GM12878 (cell line): ENCODE results near the gene KCTD17. TPM values are rescaled to one million over a fixed set of nuclear protein-coding genes. Genes with fewer than 3 reads are reported as not detected.

Source experiments
- ATAC-seq: fragments of 200-7000 bp; cut with Tn5 transposase; 3 replicates; pipeline ENCODE4 v1.9.1; 2020; ENCODE audit warnings: mild to moderate bottlenecking, moderate library complexity
- BruUV-seq: library from RNA; stranded (reverse); fragments of 400-500 nt; replicated peaks from 2 replicates; lab custom pipeline; 2021; lab: Mats Ljungman, UMichigan
- CTCF ChIA-PET: fragments of 300-600 bp; sonication (Branson Sonifier 250); formaldehyde crosslinking; extraction: SDS; loops from one replicate; lab custom pipeline; 2021; ENCODE audit warnings: inconsistent platforms; lab: Yijun Ruan, JAX
- POLR2A ChIA-PET: fragments of 350-600 bp; formaldehyde crosslinking; extraction: SDS; loops from one replicate; lab custom pipeline; 2021; ENCODE audit warnings: inconsistent platforms; lab: Charles Lee
- RAD21 ChIA-PET: fragments of 300-600 bp; sonication (Branson Sonifier 250); formaldehyde crosslinking; loops from one replicate; lab custom pipeline; 2023; ENCODE audit warnings: antibody characterized with exemption; ENCODE audit not compliant: unreplicated experiment; lab: Charles Lee
- SMC1A ChIA-PET: fragments of 300-600 bp; sonication (Branson Sonifier 250); formaldehyde crosslinking; loops from one replicate; lab custom pipeline; 2023; ENCODE audit not compliant: unreplicated experiment, uncharacterized antibody; lab: Charles Lee
- DNase-seq: peaks from one replicate; pipeline ENCODE4 v3.0.0-alpha.2; 2011; ENCODE audit warnings: low read depth, low spot score
- FAIRE-seq: peaks from 3 replicates; lab custom pipeline; 2011; peaks lifted over from hg19 to GRCh38; lab: Jason Lieb, UNC
- H2AFZ ChIP-seq: 2 replicates; pipeline ENCODE4 v1.6.0; 2011; ENCODE audit warnings: low read depth, low read length, control low read depth; ENCODE audit not compliant: control insufficient read depth
- H3K27ac ChIP-seq: 2 replicates; pipeline ENCODE4 v1.5.1; 2011; ENCODE audit warnings: control low read depth; ENCODE audit not compliant: control insufficient read depth, insufficient read depth
- H3K27me3 ChIP-seq, 2 experiments: replicated peaks in 1 of 2; 2 replicates each; pipeline versions ENCODE4 v1.6.0 to v1.6.1; 2011; ENCODE audit warnings: low read length in 1 of 2; ENCODE audit not compliant: control insufficient read depth in 2 of 2, insufficient read depth in 2 of 2
- H3K36me3 ChIP-seq, 2 experiments: 2 replicates each; pipeline ENCODE4 v1.5.1; 2011; ENCODE audit warnings: low read length in 1 of 2; ENCODE audit not compliant: control insufficient read depth in 2 of 2, insufficient read depth in 2 of 2
- H3K4me1 ChIP-seq: 2 replicates; pipeline ENCODE4 v1.6.1; 2011; ENCODE audit warnings: mild to moderate bottlenecking, low read length, moderate library complexity, mixed read lengths; ENCODE audit not compliant: control insufficient read depth, insufficient read depth
- H3K4me2 ChIP-seq: 2 replicates; pipeline ENCODE4 v1.6.0; 2011; ENCODE audit warnings: control low read depth; ENCODE audit not compliant: control insufficient read depth, insufficient read depth
- H3K4me3 ChIP-seq: fragments of 200-600 bp; sonication (generic); 2 replicates; pipeline ENCODE4 v1.5.1; 2016
- H3K79me2 ChIP-seq: 2 replicates; pipeline ENCODE4 v1.6.0; 2011; ENCODE audit warnings: low read length; ENCODE audit not compliant: control insufficient read depth, insufficient read depth
- H3K9ac ChIP-seq: 2 replicates; pipeline ENCODE4 v1.8.0; 2011; ENCODE audit warnings: low read length, control low read depth, mixed read lengths; ENCODE audit not compliant: control insufficient read depth, insufficient read depth
- H3K9me3 ChIP-seq: replicated peaks from 3 replicates; pipeline ENCODE4 v1.5.1; 2011; ENCODE audit warnings: mild to moderate bottlenecking, low read length; ENCODE audit not compliant: control insufficient read depth, insufficient read depth
- H4K20me1 ChIP-seq: 2 replicates; pipeline ENCODE4 v1.6.0; 2011; ENCODE audit not compliant: control insufficient read depth, insufficient read depth
- BMI1 ChIP-seq: fragments of 450-650 bp; IDR thresholded peaks from 2 replicates; pipeline ENCODE4 v1.6.1; 2016; ENCODE audit warnings: mild to moderate bottlenecking, moderate library complexity, borderline replicate concordance
- CHD2 ChIP-seq: IDR thresholded peaks from 2 replicates; pipeline ENCODE4 v1.6.1; 2011; ENCODE audit warnings: low read depth, low read length, improper control_type of control experiment, borderline replicate concordance
- EGR1 ChIP-seq, 2 experiments: IDR thresholded peaks; 1 replicate in 1 of 2; 2 replicates in 1 of 2; pipeline ENCODE4 v1.6.1; 2011 to 2012; ENCODE audit warnings: low read depth in 2 of 2, low read length in 2 of 2, borderline replicate concordance in 1 of 2, mild to moderate bottlenecking in 1 of 2, moderate library complexity in 1 of 2
- FOXK2 ChIP-seq: fragments of 450-650 bp; IDR thresholded peaks from 2 replicates; pipeline ENCODE4 v1.6.1; 2017; ENCODE audit warnings: mild to moderate bottlenecking, moderate library complexity
- MEF2A ChIP-seq: IDR thresholded peaks from 2 replicates; pipeline ENCODE4 v1.6.1; 2011; ENCODE audit warnings: low read depth, mild to moderate bottlenecking, low read length, moderate library complexity; ENCODE audit not compliant: insufficient read depth
- RAD21 ChIP-seq: IDR thresholded peaks from 2 replicates; pipeline ENCODE4 v1.6.1; 2011; ENCODE audit warnings: mild to moderate bottlenecking, low read depth, low read length, moderate library complexity; ENCODE audit not compliant: insufficient read depth
- RELA ChIP-seq: fragments of 450-650 bp; IDR thresholded peaks from 2 replicates; pipeline ENCODE4 v1.8.0; 2014; ENCODE audit warnings: borderline replicate concordance; ENCODE audit not compliant: partially characterized antibody
- RFX5 ChIP-seq: IDR thresholded peaks from 2 replicates; pipeline ENCODE4 v1.6.1; 2011; ENCODE audit warnings: low read depth, low read length, improper control_type of control experiment
- SIN3A ChIP-seq: IDR thresholded peaks from 2 replicates; pipeline ENCODE4 v1.6.1; 2012; ENCODE audit warnings: low read depth, low read length, improper control_type of control experiment
- SIX5 ChIP-seq: IDR thresholded peaks from 2 replicates; pipeline ENCODE4 v1.6.1; 2011; ENCODE audit warnings: mild to moderate bottlenecking, low read depth, low read length, moderate library complexity; ENCODE audit not compliant: severe bottlenecking
- SREBF1 ChIP-seq: IDR thresholded peaks from 2 replicates; pipeline ENCODE4 v1.6.1; 2012; ENCODE audit warnings: mild to moderate bottlenecking, low read length
- TCF12 ChIP-seq: IDR thresholded peaks from 2 replicates; pipeline ENCODE4 v1.6.1; 2011; ENCODE audit warnings: low read depth, mild to moderate bottlenecking, low read length
- WGBS: methylation state at CpG from one replicate; pipeline ENCODE4 v1.1.6; 2016; ENCODE audit warnings: low lambda C conversion rate; ENCODE audit not compliant: insufficient replicate concordance, insufficient coverage; ENCODE audit errors: missing lambda C conversion rate; 5-methylcytosine and 5-hydroxymethylcytosine counted together
- in situ Hi-C: fragments of 300-500 bp; cut with MboI; formaldehyde crosslinking; loops from 9 replicates; pipeline ENCODE4 v1.14.3; 2018; ENCODE audit warnings: mixed read lengths
- intact Hi-C: fragments of 100-400 bp; cut with micrococcal nuclease; formaldehyde crosslinking; loops from one replicate; pipeline ENCODE4 v1.14.2; 2022; ENCODE audit not compliant: unreplicated experiment
- polyA plus RNA-seq, 11 experiments: library from polyadenylated mRNA; depleted of rRNA in 4 of 11; unstranded in 6 of 11; stranded (reverse) in 5 of 11; fragments of >200 nt; fragmentation: Nextera tagmentation in 4 of 11; fragmentation: Illumina TruSeq in 1 of 11; extraction: Ambion mirVana in 4 of 11; extraction: Trizol in 1 of 11; gene quantifications; 1 replicate in 1 of 11; 2 replicates in 10 of 11; pipeline versions ENCODE4 v1.2.1 to v1.2.3, GENCODE V29; 2011 to 2016; ENCODE audit warnings: inconsistent platforms in 2 of 11, missing spikeins in 2 of 11, low read depth in 1 of 11
- total RNA-seq, 4 experiments: library from RNA; depleted of rRNA in 3 of 4; stranded (reverse); fragments of >200 nt in 3 of 4; fragmentation: Illumina TruSeq in 1 of 4; extraction: Trizol in 1 of 4; gene quantifications; 2 replicates each; pipeline versions ENCODE4 v1.2.1 to v1.2.3, GENCODE V29; 2013 to 2021
- TF ChIP-seq, protein P1 (sequence below): fragments of 450-650 bp; IDR thresholded peaks from 2 replicates; pipeline ENCODE4 v1.6.1; 2017; ENCODE audit warnings: antibody characterized with exemption, mild to moderate bottlenecking, moderate library complexity
- TF ChIP-seq, protein P2 (sequence below): IDR thresholded peaks from 2 replicates; pipeline ENCODE4 v1.6.1; 2011; ENCODE audit warnings: borderline replicate concordance, low read depth, mild to moderate bottlenecking, moderate library complexity, mixed read lengths, low read length; ENCODE audit not compliant: insufficient read depth; ENCODE audit errors: extremely low read length
- TF ChIP-seq, protein P3 (sequence below): IDR thresholded peaks from 2 replicates; pipeline ENCODE4 v1.6.1; 2012; ENCODE audit warnings: mild to moderate bottlenecking, low read depth, low read length
- TF ChIP-seq, protein P4 (sequence below): fragments of 150-350 bp; IDR thresholded peaks from 2 replicates; pipeline ENCODE4 v1.6.1; 2014; ENCODE audit warnings: mild to moderate bottlenecking, low read depth, low read length

KCTD17 gene
- total and polyA plus RNA-seq, 10 of the 15 experiments (the other 5 are each of a cell fraction or from before 2014, with no cell fraction given) = 0.16 to 18.4 (median 10.1) TPM; not detected in 1

DNA sequence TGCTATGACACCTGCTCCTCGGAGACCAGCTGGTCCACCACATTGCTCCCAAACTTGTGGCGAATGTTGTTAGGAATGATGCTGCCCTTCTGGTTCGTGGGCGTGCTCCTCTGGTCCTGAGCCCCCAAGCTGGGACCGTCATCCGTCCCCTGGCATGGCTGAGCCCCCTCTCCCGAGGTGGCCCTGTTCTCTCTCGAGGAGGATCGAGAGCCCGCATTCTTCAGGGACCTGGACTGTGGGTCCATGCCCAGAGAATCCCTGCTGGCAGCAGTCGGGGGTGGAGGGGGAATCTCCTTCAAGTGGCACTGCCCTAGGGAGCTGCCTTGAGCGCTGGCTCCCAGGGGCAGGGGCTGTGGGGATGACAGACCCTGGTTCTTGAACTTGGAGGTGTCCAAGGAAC is 49.7 kb upstream of the KCTD17 start:
- DNase-seq (no peak), FAIRE-seq (no peak), ATAC-seq (no peak)
- Histone ChIP-seq H3K9me3 (no peaks in the 10 kb centered on the region; the same call in 2 of the 3 replicates), H3K27ac (no peak overlapping the region), H3K9ac (no peak overlapping the region), H3K79me2 (no peaks in the 10 kb centered on the region), H4K20me1 (no peaks in the 10 kb centered on the region), H3K36me3 (no peaks in the 10 kb centered on the region), H3K4me1 (no peaks in the 10 kb centered on the region), H3K4me3 (no peak overlapping the region), H3K4me2 (no peak overlapping the region), H2AFZ (no peak overlapping the region), H3K27me3 (peaks cover 0 to 5% of the 10 kb centered on the region in 2 experiments; a peak in 2 of 4 replicates)
- ChIA-PET POLR2A (no interaction called here), SMC1A (no interaction called here), CTCF (no interaction called here), RAD21 (no interaction called here)
- BruUV-seq = no TSS peak
- intact Hi-C loops (no loop called here), in situ Hi-C loops (no loop called here)
- WGBS = 17% methylated on average over 12 of the region's 12 CpGs
- TF ChIP-seq SIX5 = no peak
- TF ChIP-seq MEF2A = no peak
- no peak for TF ChIP-seq BMI1
- no peak for TF ChIP-seq FOXK2
- TF ChIP-seq SREBF1 = no peak
- TF ChIP-seq, protein P1, sequence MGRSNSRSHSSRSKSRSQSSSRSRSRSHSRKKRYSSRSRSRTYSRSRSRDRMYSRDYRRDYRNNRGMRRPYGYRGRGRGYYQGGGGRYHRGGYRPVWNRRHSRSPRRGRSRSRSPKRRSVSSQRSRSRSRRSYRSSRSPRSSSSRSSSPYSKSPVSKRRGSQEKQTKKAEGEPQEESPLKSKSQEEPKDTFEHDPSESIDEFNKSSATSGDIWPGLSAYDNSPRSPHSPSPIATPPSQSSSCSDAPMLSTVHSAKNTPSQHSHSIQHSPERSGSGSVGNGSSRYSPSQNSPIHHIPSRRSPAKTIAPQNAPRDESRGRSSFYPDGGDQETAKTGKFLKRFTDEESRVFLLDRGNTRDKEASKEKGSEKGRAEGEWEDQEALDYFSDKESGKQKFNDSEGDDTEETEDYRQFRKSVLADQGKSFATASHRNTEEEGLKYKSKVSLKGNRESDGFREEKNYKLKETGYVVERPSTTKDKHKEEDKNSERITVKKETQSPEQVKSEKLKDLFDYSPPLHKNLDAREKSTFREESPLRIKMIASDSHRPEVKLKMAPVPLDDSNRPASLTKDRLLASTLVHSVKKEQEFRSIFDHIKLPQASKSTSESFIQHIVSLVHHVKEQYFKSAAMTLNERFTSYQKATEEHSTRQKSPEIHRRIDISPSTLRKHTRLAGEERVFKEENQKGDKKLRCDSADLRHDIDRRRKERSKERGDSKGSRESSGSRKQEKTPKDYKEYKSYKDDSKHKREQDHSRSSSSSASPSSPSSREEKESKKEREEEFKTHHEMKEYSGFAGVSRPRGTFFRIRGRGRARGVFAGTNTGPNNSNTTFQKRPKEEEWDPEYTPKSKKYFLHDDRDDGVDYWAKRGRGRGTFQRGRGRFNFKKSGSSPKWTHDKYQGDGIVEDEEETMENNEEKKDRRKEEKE = no peak
- TF ChIP-seq, protein P2, sequence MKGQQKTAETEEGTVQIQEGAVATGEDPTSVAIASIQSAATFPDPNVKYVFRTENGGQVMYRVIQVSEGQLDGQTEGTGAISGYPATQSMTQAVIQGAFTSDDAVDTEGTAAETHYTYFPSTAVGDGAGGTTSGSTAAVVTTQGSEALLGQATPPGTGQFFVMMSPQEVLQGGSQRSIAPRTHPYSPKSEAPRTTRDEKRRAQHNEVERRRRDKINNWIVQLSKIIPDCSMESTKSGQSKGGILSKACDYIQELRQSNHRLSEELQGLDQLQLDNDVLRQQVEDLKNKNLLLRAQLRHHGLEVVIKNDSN = no peak
- TF ChIP-seq SIN3A = no peak
- TF ChIP-seq TCF12 = no peak
- no peak for TF ChIP-seq EGR1 (IDR thresholded peaks at IDR 0.05; ENCODE audit: borderline replicate concordance in 1 of 2, low read depth in 2 of 2, low read length in 2 of 2)
- TF ChIP-seq RAD21 = no peak
- TF ChIP-seq RFX5 = no peak
- TF ChIP-seq, protein P3, sequence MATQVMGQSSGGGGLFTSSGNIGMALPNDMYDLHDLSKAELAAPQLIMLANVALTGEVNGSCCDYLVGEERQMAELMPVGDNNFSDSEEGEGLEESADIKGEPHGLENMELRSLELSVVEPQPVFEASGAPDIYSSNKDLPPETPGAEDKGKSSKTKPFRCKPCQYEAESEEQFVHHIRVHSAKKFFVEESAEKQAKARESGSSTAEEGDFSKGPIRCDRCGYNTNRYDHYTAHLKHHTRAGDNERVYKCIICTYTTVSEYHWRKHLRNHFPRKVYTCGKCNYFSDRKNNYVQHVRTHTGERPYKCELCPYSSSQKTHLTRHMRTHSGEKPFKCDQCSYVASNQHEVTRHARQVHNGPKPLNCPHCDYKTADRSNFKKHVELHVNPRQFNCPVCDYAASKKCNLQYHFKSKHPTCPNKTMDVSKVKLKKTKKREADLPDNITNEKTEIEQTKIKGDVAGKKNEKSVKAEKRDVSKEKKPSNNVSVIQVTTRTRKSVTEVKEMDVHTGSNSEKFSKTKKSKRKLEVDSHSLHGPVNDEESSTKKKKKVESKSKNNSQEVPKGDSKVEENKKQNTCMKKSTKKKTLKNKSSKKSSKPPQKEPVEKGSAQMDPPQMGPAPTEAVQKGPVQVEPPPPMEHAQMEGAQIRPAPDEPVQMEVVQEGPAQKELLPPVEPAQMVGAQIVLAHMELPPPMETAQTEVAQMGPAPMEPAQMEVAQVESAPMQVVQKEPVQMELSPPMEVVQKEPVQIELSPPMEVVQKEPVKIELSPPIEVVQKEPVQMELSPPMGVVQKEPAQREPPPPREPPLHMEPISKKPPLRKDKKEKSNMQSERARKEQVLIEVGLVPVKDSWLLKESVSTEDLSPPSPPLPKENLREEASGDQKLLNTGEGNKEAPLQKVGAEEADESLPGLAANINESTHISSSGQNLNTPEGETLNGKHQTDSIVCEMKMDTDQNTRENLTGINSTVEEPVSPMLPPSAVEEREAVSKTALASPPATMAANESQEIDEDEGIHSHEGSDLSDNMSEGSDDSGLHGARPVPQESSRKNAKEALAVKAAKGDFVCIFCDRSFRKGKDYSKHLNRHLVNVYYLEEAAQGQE = no peak
- TF ChIP-seq, protein P4, sequence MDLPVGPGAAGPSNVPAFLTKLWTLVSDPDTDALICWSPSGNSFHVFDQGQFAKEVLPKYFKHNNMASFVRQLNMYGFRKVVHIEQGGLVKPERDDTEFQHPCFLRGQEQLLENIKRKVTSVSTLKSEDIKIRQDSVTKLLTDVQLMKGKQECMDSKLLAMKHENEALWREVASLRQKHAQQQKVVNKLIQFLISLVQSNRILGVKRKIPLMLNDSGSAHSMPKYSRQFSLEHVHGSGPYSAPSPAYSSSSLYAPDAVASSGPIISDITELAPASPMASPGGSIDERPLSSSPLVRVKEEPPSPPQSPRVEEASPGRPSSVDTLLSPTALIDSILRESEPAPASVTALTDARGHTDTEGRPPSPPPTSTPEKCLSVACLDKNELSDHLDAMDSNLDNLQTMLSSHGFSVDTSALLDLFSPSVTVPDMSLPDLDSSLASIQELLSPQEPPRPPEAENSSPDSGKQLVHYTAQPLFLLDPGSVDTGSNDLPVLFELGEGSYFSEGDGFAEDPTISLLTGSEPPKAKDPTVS = no peak
- TF ChIP-seq RELA = no peak
- TF ChIP-seq CHD2 = no peak
